ENCODE data around the gene WRAP73. TPM values are rescaled to one million over a fixed set of nuclear protein-coding genes. Genes with fewer than 3 reads are reported as not detected.
"Not testable (repeated sequence)": the region's sequence is repeated elsewhere in the genome, so short reads cannot be mapped to it uniquely, and the experiment has no call there.

WRAP73 gene
- total and polyA plus RNA-seq, 2 experiments from 2014 or later: 22.6 to 43.3 TPM

GRCh38 chr1:3624200-3625136 is 25.4 kb downstream of the WRAP73 start, which contains the start of gene TPRG1L:
Gene TPRG1L, plus strand, starts transcription at chr1:3625015. Its CDS starts 58 bp downstream, at chr1:3625073.
- H4K20me1 ChIP-seq (replicated peaks; ENCODE audit: insufficient read depth): no peaks in the 10 kb centered on the region
- H2AFZ ChIP-seq: peak within 1 kb of the TSS; percentile 93
- H3K4me1 ChIP-seq (ENCODE audit: insufficient read depth): peaks cover 5% of the 10 kb centered on the region; the same call in 1 of the 2 replicates
- H3K79me2 ChIP-seq (replicated peaks; ENCODE audit: insufficient read depth): peaks cover 5% of the 10 kb centered on the region; the same call in 1 of the 2 replicates
- H3K36me3 ChIP-seq (ENCODE audit: insufficient read depth): no peaks in the 10 kb centered on the region
- H3K27me3 ChIP-seq (ENCODE audit: insufficient read depth): no peaks in the 10 kb centered on the region
- no peak within 1 kb of the TSS for H3K27ac ChIP-seq (ENCODE audit: low read depth)
- peak within 1 kb of the TSS; percentile 97 for H3K4me3 ChIP-seq
- peak within 1 kb of the TSS; percentile 95 for H3K4me2 ChIP-seq
- peak within 1 kb of the TSS; percentile 87 for H3K4me3 Mint-ChIP-seq
- peaks cover 5% of the 10 kb centered on the region; the same call in 1 of the 2 replicates for H3F3A ChIP-seq (replicated peaks; ENCODE audit: low read depth)
- H3K27me3 Mint-ChIP-seq (ENCODE audit: insufficient read depth, low read depth, poor library complexity): peaks cover 7% of the 10 kb centered on the region
- peaks cover 24% of the 10 kb centered on the region for H3K36me3 Mint-ChIP-seq (ENCODE audit: low read depth)
- H3K9me3 Mint-ChIP-seq: peaks cover 3% of the 10 kb centered on the region; the same call in 2 of the 3 replicates
- peaks cover 10% of the 10 kb centered on the region for H3K4me1 Mint-ChIP-seq
- no peak within 1 kb of the TSS for H3K27ac Mint-ChIP-seq
- ATAC-seq (peak; percentile 91), DNase-seq (ENCODE audit: low spot score) (peak; percentile 99)
- no peaks in the 10 kb centered on the region for H3K9me2 ChIP-seq (ENCODE audit: insufficient read depth)
- TF ChIP-seq, protein P1, sequence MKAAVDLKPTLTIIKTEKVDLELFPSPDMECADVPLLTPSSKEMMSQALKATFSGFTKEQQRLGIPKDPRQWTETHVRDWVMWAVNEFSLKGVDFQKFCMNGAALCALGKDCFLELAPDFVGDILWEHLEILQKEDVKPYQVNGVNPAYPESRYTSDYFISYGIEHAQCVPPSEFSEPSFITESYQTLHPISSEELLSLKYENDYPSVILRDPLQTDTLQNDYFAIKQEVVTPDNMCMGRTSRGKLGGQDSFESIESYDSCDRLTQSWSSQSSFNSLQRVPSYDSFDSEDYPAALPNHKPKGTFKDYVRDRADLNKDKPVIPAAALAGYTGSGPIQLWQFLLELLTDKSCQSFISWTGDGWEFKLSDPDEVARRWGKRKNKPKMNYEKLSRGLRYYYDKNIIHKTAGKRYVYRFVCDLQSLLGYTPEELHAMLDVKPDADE (IDR thresholded peaks at IDR 0.05): peak; percentile 42; the same call in 1 of the 2 replicates
- TF ChIP-seq NANOG (IDR thresholded peaks at IDR 0.05; ENCODE audit: borderline replicate concordance): no peak
- peak; percentile 35; the same call in 1 of the 2 replicates for TF ChIP-seq POLR2AphosphoS5 (IDR thresholded peaks at IDR 0.05; ENCODE audit: low read depth)
- TF ChIP-seq EZH2 (IDR thresholded peaks at IDR 0.05; ENCODE audit: low read depth, unreplicated experiment): no peak
- no peak for TF ChIP-seq ZNF114 (CRISPR knock-in tag; IDR thresholded peaks at IDR 0.05)
- TF ChIP-seq CREB1 (CRISPR knock-in tag; IDR thresholded peaks at IDR 0.05; ENCODE audit: low read depth): peak; percentile 80
- no peak for TF ChIP-seq EZH2phosphoT487 (IDR thresholded peaks at IDR 0.05; ENCODE audit: unreplicated experiment)

DNA sequence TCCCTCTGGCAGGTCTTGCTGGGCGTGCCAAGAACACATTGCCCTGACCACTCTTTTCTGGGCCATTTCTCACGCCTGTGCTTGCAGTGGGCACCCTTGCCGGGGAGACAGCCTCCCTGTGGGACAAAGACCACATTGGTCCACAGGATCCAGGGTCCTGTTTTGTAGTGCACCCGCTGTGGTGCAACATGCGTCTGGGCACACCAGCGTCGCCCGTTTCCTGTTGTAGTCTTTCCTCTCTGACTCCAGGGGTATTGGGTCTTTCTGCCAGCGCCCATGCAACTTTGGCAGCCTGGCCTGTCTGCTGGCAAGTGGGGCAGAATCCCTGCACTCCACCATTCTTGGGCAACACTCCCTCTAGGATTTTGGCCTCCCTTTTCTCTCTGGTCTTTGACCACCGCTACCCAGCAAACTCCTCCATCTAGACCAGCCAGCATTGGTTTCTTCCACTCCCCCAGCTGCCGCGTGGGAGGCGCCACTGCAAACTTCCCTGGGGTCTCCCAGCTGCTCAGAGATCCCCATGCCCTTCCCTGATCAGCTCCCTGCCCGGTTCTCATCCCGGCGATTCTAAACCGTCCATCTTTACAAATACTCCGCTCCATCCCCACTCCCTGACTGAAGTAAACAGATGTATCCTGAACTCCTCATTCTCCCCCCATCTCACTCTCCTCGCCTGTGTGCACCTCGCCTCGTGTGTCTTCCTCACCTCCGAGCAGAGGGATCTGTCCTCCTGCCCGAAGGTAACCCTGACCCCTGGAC is 26.3 kb downstream of the WRAP73 start:
- H3K27ac Mint-ChIP-seq: no peak overlapping the region
- H3K36me3 Mint-ChIP-seq (ENCODE audit: low read depth): peaks cover 18% of the 10 kb centered on the region
- ATAC-seq (peak; percentile 4; the same call in 1 of the 3 replicates), DNase-seq (ENCODE audit: low spot score) (peak; percentile 52)
- Histone ChIP-seq H3K4me2 (peak overlapping the region; percentile 95), H3K4me1 (ENCODE audit: insufficient read depth) (peaks cover 5% of the 10 kb centered on the region; the same call in 1 of the 2 replicates), H2AFZ (peak overlapping the region; percentile 93), H3K27ac (ENCODE audit: low read depth) (no peak overlapping the region), H3K79me2 (replicated peaks; ENCODE audit: insufficient read depth) (peaks cover 5% of the 10 kb centered on the region; the same call in 1 of the 2 replicates), H3K4me3 (peak overlapping the region; percentile 97), H4K20me1 (replicated peaks; ENCODE audit: insufficient read depth) (no peaks in the 10 kb centered on the region), H3K27me3 (ENCODE audit: insufficient read depth) (no peaks in the 10 kb centered on the region), H3F3A (replicated peaks; ENCODE audit: low read depth) (peaks cover 5% of the 10 kb centered on the region; the same call in 1 of the 2 replicates), H3K36me3 (ENCODE audit: insufficient read depth) (no peaks in the 10 kb centered on the region), H3K9me2 (ENCODE audit: insufficient read depth) (no peaks in the 10 kb centered on the region)
- TF ChIP-seq REST (IDR thresholded peaks at IDR 0.05; ENCODE audit: unreplicated experiment): no peak
- H3K4me1 Mint-ChIP-seq: peaks cover 15% of the 10 kb centered on the region
- peaks cover 7% of the 10 kb centered on the region for H3K27me3 Mint-ChIP-seq (ENCODE audit: insufficient read depth, low read depth, poor library complexity)
- peaks cover 3% of the 10 kb centered on the region; the same call in 2 of the 3 replicates for H3K9me3 Mint-ChIP-seq
- H3K4me3 Mint-ChIP-seq: peak overlapping the region; percentile 87

GRCh38 chr1:3622102-3622501 is 27.8 kb downstream of the WRAP73 start:
- not testable (repeated sequence) for H3K27me3 ChIP-seq (ENCODE audit: insufficient read depth); H3K27ac ChIP-seq (ENCODE audit: low read depth); H3K79me2 ChIP-seq (replicated peaks; ENCODE audit: insufficient read depth); DNase-seq (ENCODE audit: low spot score); H3K4me2 ChIP-seq; H3K4me1 ChIP-seq (ENCODE audit: insufficient read depth); H3K9me2 ChIP-seq (ENCODE audit: insufficient read depth); H3K9me3 Mint-ChIP-seq; ATAC-seq; H3K4me3 ChIP-seq; H3K27ac Mint-ChIP-seq; H4K20me1 ChIP-seq (replicated peaks; ENCODE audit: insufficient read depth); H3K27me3 Mint-ChIP-seq (ENCODE audit: insufficient read depth, low read depth, poor library complexity); H3F3A ChIP-seq (replicated peaks; ENCODE audit: low read depth); H2AFZ ChIP-seq; H3K36me3 ChIP-seq (ENCODE audit: insufficient read depth); H3K36me3 Mint-ChIP-seq (ENCODE audit: low read depth)
- Mint-ChIP-seq H3K4me1 (peaks cover 17% of the 10 kb centered on the region), H3K4me3 (peak overlapping the region; percentile 87; the same call in 1 of the 3 replicates)

Data from GM23338 (cell line).